GM12872 (cell line): ENCODE results near the gene ZNF667.

Experiments
- CTCF ChIP-seq: IDR thresholded peaks from 3 replicates; pipeline ENCODE4 v1.5.1; 2011; ENCODE audit warnings: low read depth, mild to moderate bottlenecking, low read length, moderate library complexity; ENCODE audit not compliant: insufficient read depth

Gene ZNF667

DNA sequence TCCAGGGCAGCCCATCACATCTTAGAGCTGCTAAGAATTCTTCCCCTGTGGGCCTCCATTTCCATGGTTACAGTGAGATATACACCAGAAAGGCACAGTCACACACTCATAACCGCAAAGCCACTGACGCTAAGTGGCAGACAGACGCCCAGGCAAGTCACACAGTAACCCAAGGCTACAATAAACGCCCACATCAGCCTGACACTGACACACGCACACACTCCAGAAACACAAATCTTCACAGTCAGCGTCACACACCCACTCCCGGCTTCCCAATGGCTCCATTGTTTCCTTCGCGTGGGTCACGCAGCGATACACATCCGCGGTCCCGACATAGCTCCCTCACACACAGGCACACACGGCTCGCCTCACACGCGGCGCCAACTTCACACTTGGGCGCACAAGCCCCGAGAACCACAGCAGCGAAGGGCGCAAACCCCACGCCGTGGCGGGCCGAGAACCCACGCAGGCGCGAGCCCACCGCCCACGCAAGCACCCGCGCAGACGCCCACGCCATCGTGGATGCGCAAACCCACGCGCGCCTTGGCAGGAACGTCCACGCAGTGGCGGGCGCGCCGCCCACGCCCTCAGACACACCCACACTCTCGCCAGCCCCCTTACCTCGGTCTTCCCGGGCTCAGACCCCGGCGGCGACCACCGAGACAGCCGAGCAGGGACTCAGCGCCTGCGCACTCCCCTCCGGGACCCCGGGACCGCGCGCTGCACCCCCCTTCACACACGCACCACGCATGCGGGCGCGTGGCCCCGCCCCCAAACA lies at the start of gene ZNF667:
ZNF667 (minus strand) TSS at position 695 of the 778 bp plus-strand sequence. CDS start 14,975 bp downstream, outside the sequence.
- TF ChIP-seq CTCF, result no peak

- TF ChIP-seq CTCF, result no peak
These were observed 48.2 kb upstream of the ZNF667 start for GRCh38 chr19:56525214-56525860.

GRCh38 chr19:56508290-56508778 lies 31.2 kb upstream of the ZNF667 start:
- no peak for TF ChIP-seq CTCF

GRCh38 chr19:56507446-56508289 lies 30.5 kb upstream of the ZNF667 start, which contains the start of gene ZNF471:
ZNF471 (plus strand) TSS chr19:56507855; CDS start chr19:56511572, 3,717 bp downstream.
- TF ChIP-seq CTCF, result no peak

- no peak for TF ChIP-seq CTCF
These were observed 27.4 kb upstream of the ZNF667 start for GRCh38 chr19:56504581-56504980.

DNA sequence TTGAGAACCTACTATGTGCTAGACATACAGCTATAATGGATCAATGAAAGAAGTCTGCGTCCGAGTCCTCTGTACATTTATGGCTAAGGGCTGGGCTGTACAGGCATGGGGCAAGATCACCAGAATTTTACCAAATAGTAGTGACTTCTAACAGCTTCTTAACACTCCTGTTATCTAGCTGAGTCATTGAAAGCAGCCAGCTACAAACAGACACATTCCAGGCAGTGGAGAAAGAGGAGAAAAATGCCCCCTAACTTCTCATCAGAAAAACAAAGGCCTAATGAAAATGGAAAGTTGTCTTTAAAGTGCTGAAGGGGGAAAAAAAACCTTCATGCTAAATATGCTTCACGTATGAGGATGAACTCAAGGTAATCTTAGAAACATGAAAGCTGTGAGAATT lies 14.3 kb upstream of the ZNF667 start:
- no peak for TF ChIP-seq CTCF
